Activated CD8-positive, alpha-beta memory T cell treated with anti-CD3 and anti-CD28 coated beads for 24 hours (primary cell): ENCODE measurements around the gene MMP25.

Experiments used
- DNase-seq: peaks from one replicate; pipeline ENCODE4 v3.0.0-alpha.2; 2020

The MMP25 gene

GRCh38 chr16:3045758-3046640 lies at the start of gene MMP25:
Gene MMP25, plus strand, starts transcription at chr16:3046561. Its CDS starts 357 bp downstream, at chr16:3046918.
- peak; percentile 69 for DNase-seq

GRCh38 chr16:2999929-3000328 lies 46.4 kb upstream of the MMP25 start:
- DNase-seq: no peak

- DNase-seq: no peak
Measured at GRCh38 chr16:3000540-3000939, 45.8 kb upstream of the MMP25 start.

GRCh38 chr16:3001316-3001715 lies 45.0 kb upstream of the MMP25 start:
- DNase-seq: no peak

- peak; percentile 93 for DNase-seq
Measured at GRCh38 chr16:3003582-3004270, 42.6 kb upstream of the MMP25 start.

GRCh38 chr16:3004319-3004718 lies 42.0 kb upstream of the MMP25 start:
- DNase-seq: no peak

GRCh38 chr16:3004781-3005284 lies 41.5 kb upstream of the MMP25 start:
- DNase-seq: no peak

- DNase-seq: no peak
Measured at GRCh38 chr16:3007059-3007956, 39.1 kb upstream of the MMP25 start.

GRCh38 chr16:3007957-3008689 lies 38.2 kb upstream of the MMP25 start:
- peak; percentile 64 for DNase-seq

GRCh38 chr16:3008690-3009037 lies 37.7 kb upstream of the MMP25 start:
- no peak for DNase-seq

- DNase-seq: no peak
Measured at GRCh38 chr16:3009568-3010390, 36.6 kb upstream of the MMP25 start.

GRCh38 chr16:3010510-3010909 lies 35.9 kb upstream of the MMP25 start:
- no peak for DNase-seq

GRCh38 chr16:3012246-3012645 lies 34.1 kb upstream of the MMP25 start:
- no peak for DNase-seq

- DNase-seq: no peak
Measured at GRCh38 chr16:3012828-3013420, 33.4 kb upstream of the MMP25 start, which contains the start of gene CLDN9. Gene CLDN9, plus strand, starts transcription at chr16:3012923. Its CDS starts 440 bp downstream, at chr16:3013363.

GRCh38 chr16:3013491-3013951 lies 32.8 kb upstream of the MMP25 start:
- no peak for DNase-seq

- DNase-seq: no peak
Measured at GRCh38 chr16:3013998-3014690, 32.2 kb upstream of the MMP25 start.

- DNase-seq: no peak
Measured at GRCh38 chr16:3014971-3015370, 31.4 kb upstream of the MMP25 start.

GRCh38 chr16:3015865-3016521 lies 30.4 kb upstream of the MMP25 start:
- no peak for DNase-seq

GRCh38 chr16:3017344-3017743 lies 29.0 kb upstream of the MMP25 start:
- DNase-seq: no peak
